CD14-positive monocyte (primary cell): ENCODE data around the gene STXBP2. TPM values are rescaled to one million over a fixed set of nuclear protein-coding genes. Genes with fewer than 3 reads are reported as not detected.
A peak's percentile ranks its signal among the peaks of the same experiment; 100 is the strongest.

Source experiments
- DNase-seq, 3 donors: peaks; one replicate each; pipeline ENCODE4 v3.0.0-alpha.2; 2011 to 2022
- H2AFZ ChIP-seq: 2 replicates; pipeline ENCODE4 v1.6.0; 2012; ENCODE audit warnings: mild to moderate bottlenecking, low read depth, low read length, inconsistent platforms; ENCODE audit not compliant: insufficient read depth, poor library complexity, severe bottlenecking
- H3K27ac ChIP-seq, 2 donors: 1 replicate in 1 of 2; 2 replicates in 1 of 2; pipeline ENCODE4 v1.5.1; 2012 to 2013; ENCODE audit warnings: low read length in 2 of 2, control low read depth in 1 of 2, inconsistent platforms in 1 of 2, low read depth in 1 of 2, mild to moderate bottlenecking in 1 of 2
- H3K27me3 ChIP-seq, 2 donors: one replicate each; pipeline versions ENCODE4 v1.6.0 to v1.6.1; 2011 to 2013; ENCODE audit warnings: low read length in 2 of 2; ENCODE audit not compliant: control insufficient read depth in 2 of 2, insufficient read depth in 2 of 2
- H3K36me3 ChIP-seq, 2 donors: replicated peaks in 1 of 2; 1 replicate in 1 of 2; 2 replicates in 1 of 2; pipeline versions ENCODE4 v1.5.1 to v1.6.1; 2012 to 2013; ENCODE audit warnings: low read length in 2 of 2, control low read depth in 1 of 2, inconsistent platforms in 1 of 2, mild to moderate bottlenecking in 1 of 2; ENCODE audit not compliant: insufficient read depth in 2 of 2, control insufficient read depth in 1 of 2
- H3K4me1 ChIP-seq, 2 donors: 1 replicate in 1 of 2; 2 replicates in 1 of 2; pipeline versions ENCODE4 v1.5.1 to v1.6.1; 2012 to 2013; ENCODE audit warnings: low read length in 2 of 2, control low read depth in 1 of 2, inconsistent platforms in 1 of 2, mild to moderate bottlenecking in 1 of 2, moderate library complexity in 1 of 2; ENCODE audit not compliant: insufficient read depth in 2 of 2, control insufficient read depth in 1 of 2
- H3K4me2 ChIP-seq: replicated peaks from 2 replicates; pipeline ENCODE3; 2012; ENCODE audit warnings: low read length, moderate library complexity, mild to moderate bottlenecking; ENCODE audit not compliant: poor library complexity, severe bottlenecking; ENCODE audit errors: extremely low read depth
- H3K4me3 ChIP-seq, 3 experiments: fragments of 200-600 bp in 1 of 3; sonication (generic) in 1 of 3; replicated peaks in 1 of 3; 1 replicate in 2 of 3; 2 replicates in 1 of 3; pipeline ENCODE4 v1.5.1; 2011 to 2013; ENCODE audit warnings: low read length in 3 of 3, mild to moderate bottlenecking in 3 of 3, control low read depth in 2 of 3, low read depth in 2 of 3, inconsistent platforms in 1 of 3, moderate library complexity in 1 of 3
- H3K79me2 ChIP-seq: 2 replicates; pipeline ENCODE4 v1.6.0; 2012; ENCODE audit warnings: mild to moderate bottlenecking, control low read depth, inconsistent platforms, low read length, moderate library complexity; ENCODE audit not compliant: insufficient read depth
- H3K9ac ChIP-seq: 2 replicates; pipeline ENCODE4 v1.6.0; 2017; ENCODE audit warnings: low read length, mild to moderate bottlenecking; ENCODE audit not compliant: insufficient read depth, poor library complexity, severe bottlenecking
- H3K9me3 ChIP-seq, 2 donors: replicated peaks in 1 of 2; 1 replicate in 1 of 2; 2 replicates in 1 of 2; pipeline versions ENCODE4 v1.5.1 to v1.6.1; 2012 to 2013; ENCODE audit warnings: low read length in 2 of 2, control low read depth in 1 of 2; ENCODE audit not compliant: control insufficient read depth in 1 of 2, insufficient read depth in 1 of 2
- H4K20me1 ChIP-seq: 2 replicates; pipeline ENCODE4 v1.6.0; 2012; ENCODE audit warnings: mild to moderate bottlenecking, low read length, control low read depth, moderate library complexity; ENCODE audit not compliant: insufficient read depth
- H3K27ac Mint-ChIP-seq, 7 donors: one replicate each; pipeline ENCODE4 v1.8.0; 2020; ENCODE audit warnings: mild to moderate bottlenecking in 7 of 7, mixed read lengths in 7 of 7, moderate library complexity in 6 of 7, inconsistent platforms in 2 of 7
- H3K27me3 Mint-ChIP-seq, 3 donors: one replicate each; pipeline ENCODE4 v1.8.0; 2021 to 2022; ENCODE audit warnings: low read depth in 3 of 3, mild to moderate bottlenecking in 3 of 3, mixed read lengths in 3 of 3, moderate library complexity in 3 of 3, inconsistent platforms in 1 of 3
- H3K36me3 Mint-ChIP-seq, 2 donors: one replicate each; pipeline ENCODE4 v1.8.0; 2020; ENCODE audit warnings: mixed read lengths in 2 of 2, inconsistent platforms in 1 of 2, mild to moderate bottlenecking in 1 of 2
- H3K4me1 Mint-ChIP-seq: one replicate; pipeline ENCODE4 v1.8.0; 2020; ENCODE audit warnings: mild to moderate bottlenecking, mixed read lengths
- H3K4me3 Mint-ChIP-seq, 2 donors: one replicate each; pipeline ENCODE4 v1.8.0; 2020; ENCODE audit warnings: mild to moderate bottlenecking in 2 of 2, mixed read lengths in 2 of 2, moderate library complexity in 1 of 2
- H3K9me3 Mint-ChIP-seq, 7 donors: one replicate each; pipeline ENCODE4 v1.8.0; 2020 to 2022; ENCODE audit warnings: mixed read lengths in 7 of 7, mild to moderate bottlenecking in 6 of 7, moderate library complexity in 6 of 7, inconsistent platforms in 2 of 7
- CTCF ChIP-seq: fragments of 200-600 bp; IDR thresholded peaks from one replicate; pipeline ENCODE4 v1.8.0; 2022; ENCODE audit warnings: antibody characterized with exemption, mild to moderate bottlenecking
- WGBS: methylation state at CpG from one replicate; pipeline ENCODE4 v1.1.5; 2013; ENCODE audit warnings: missing lambda C conversion rate; ENCODE audit not compliant: insufficient coverage; 5-methylcytosine and 5-hydroxymethylcytosine counted together
- intact Hi-C, 2 donors: fragments of 100-400 bp; cut with micrococcal nuclease; formaldehyde crosslinking; loops; one replicate each; pipeline versions ENCODE4 v1.15.0 to v1.15.1; 2023
- polyA plus RNA-seq, 3 donors: library from polyadenylated mRNA; depleted of rRNA in 1 of 3; unstranded in 2 of 3; stranded (reverse) in 1 of 3; fragments of 300-500 nt in 2 of 3; fragments of >200 nt in 1 of 3; fragmentation: Illumina TruSeq in 2 of 3; gene quantifications; 1 replicate in 2 of 3; 2 replicates in 1 of 3; pipeline ENCODE4 v1.2.3, GENCODE V29; 2012 to 2021

The STXBP2 gene
- polyA plus RNA-seq, 3 donors: 249 to 846 (median 327) TPM

GRCh38 chr19:7598180-7598579, 38.7 kb upstream of the STXBP2 start:
- H3K4me1 Mint-ChIP-seq: peaks cover 6% of the 10 kb centered on the region
- Histone ChIP-seq H3K27me3 (peaks cover 33 to 47% of the 10 kb centered on the region in 2 donors), H3K4me1 (peaks cover 4 to 6% of the 10 kb centered on the region in 2 donors), H3K4me2 (no peak overlapping the region), H3K9me3 (peaks cover 0 to 15% of the 10 kb centered on the region in 2 donors), H3K9ac (no peak overlapping the region), H3K79me2 (no peaks in the 10 kb centered on the region), H4K20me1 (no peaks in the 10 kb centered on the region), H3K36me3 (no peaks in the 10 kb centered on the region), H3K4me3 (no peak overlapping the region), H2AFZ (no peak overlapping the region), H3K27ac (no peak overlapping the region)
- no peak overlapping the region for H3K27ac Mint-ChIP-seq
- 77% methylated on average over 6 of the region's 6 CpGs for WGBS
- intact Hi-C loops: no loop called here
- peaks cover 51 to 61% (median 56%) of the 10 kb centered on the region in 3 donors for H3K27me3 Mint-ChIP-seq
- peak overlapping the region in 1 of 2 donors; percentile 72 for H3K4me3 Mint-ChIP-seq
- no peak for TF ChIP-seq CTCF
- peaks cover 0 to 2% of the 10 kb centered on the region in 2 donors for H3K36me3 Mint-ChIP-seq
- H3K9me3 Mint-ChIP-seq: peaks cover 0 to 23% (median 2%) of the 10 kb centered on the region in 7 donors
- DNase-seq: no peak

- Histone ChIP-seq H3K36me3 (no peaks in the 10 kb centered on the region), H3K9me3 (peaks cover 6 to 8% of the 10 kb centered on the region in 2 donors), H3K9ac (no peak overlapping the region), H3K4me1 (peaks cover 4 to 6% of the 10 kb centered on the region in 2 donors), H3K27ac (no peak overlapping the region), H3K4me3 (no peak overlapping the region), H2AFZ (no peak overlapping the region), H4K20me1 (no peaks in the 10 kb centered on the region), H3K27me3 (peaks cover 21 to 26% of the 10 kb centered on the region in 2 donors), H3K79me2 (no peaks in the 10 kb centered on the region), H3K4me2 (no peak overlapping the region)
- no peak for TF ChIP-seq CTCF
- H3K27me3 Mint-ChIP-seq: peaks cover 33 to 55% (median 50%) of the 10 kb centered on the region in 3 donors
- H3K4me1 Mint-ChIP-seq: peaks cover 2% of the 10 kb centered on the region
- DNase-seq: no peak
- H3K27ac Mint-ChIP-seq: no peak overlapping the region
- H3K9me3 Mint-ChIP-seq: peaks cover 3 to 13% (median 7%) of the 10 kb centered on the region in 7 donors
- intact Hi-C loops: no loop called here
- no peak overlapping the region for H3K4me3 Mint-ChIP-seq
- no peaks in the 10 kb centered on the region for H3K36me3 Mint-ChIP-seq
Observed at GRCh38 chr19:7600721-7601120, 36.2 kb upstream of the STXBP2 start.
